Fibroblast of the conjunctiva (primary cell): ENCODE measurements around the gene SMS.

ENCODE experiments used
- DNase-seq: peaks from one replicate; pipeline ENCODE4 v3.0.0-alpha.2; 2010; ENCODE audit warnings: low read depth

Gene SMS

GRCh38 chrX:22040184-22040583 is 99.7 kb downstream of the SMS start:
- DNase-seq = no peak

GRCh38 chrX:22041907-22042530 is 101.5 kb downstream of the SMS start:
- DNase-seq = no peak

DNA sequence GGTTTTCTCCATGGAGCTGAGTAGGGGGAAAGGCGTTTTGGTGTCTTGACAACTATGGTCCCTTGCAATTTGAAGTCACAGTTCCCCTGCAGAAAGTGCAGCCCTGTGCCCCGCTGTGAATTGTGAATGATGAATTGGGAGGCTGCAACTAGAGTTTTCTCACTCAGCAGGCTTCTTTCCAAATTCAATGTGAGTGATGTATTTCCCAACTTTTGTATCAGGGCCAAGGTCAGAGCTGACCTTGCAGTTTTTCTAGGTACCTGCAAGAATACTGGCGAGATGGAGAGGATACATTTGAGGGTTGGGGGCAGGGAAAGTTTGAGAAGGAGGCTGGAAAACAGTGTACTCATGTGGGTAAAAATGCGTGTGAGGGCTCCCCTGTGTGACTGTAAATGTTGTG is 103.4 kb downstream of the SMS start:
- no peak for DNase-seq
